B cell (primary cell): ENCODE measurements around the gene RNF44. TPM values are rescaled to one million over a fixed set of nuclear protein-coding genes. Genes with fewer than 3 reads are reported as not detected.

Source experiments
- ATAC-seq: fragments of 200-7000 bp; cut with Tn5 transposase; one replicate; pipeline ENCODE4 v1.10.0; 2021; ENCODE audit warnings: low read depth, mild to moderate bottlenecking, moderate number of reproducible peaks, moderate library complexity
- CTCF ChIA-PET: fragments of 350-600 bp; sonication (Branson Sonifier 250); formaldehyde crosslinking; loops from one replicate; lab custom pipeline; 2021; ENCODE audit warnings: antibody characterized with exemption, inconsistent platforms; lab: Charles Lee
- POLR2A ChIA-PET: fragments of 350-600 bp; sonication (Branson Sonifier 250); formaldehyde crosslinking; loops from one replicate; lab custom pipeline; 2021; ENCODE audit warnings: antibody characterized with exemption; lab: Charles Lee
- DNase-seq: peaks from one replicate; pipeline ENCODE4 v3.0.0; 2013
- H2AFZ ChIP-seq: 2 replicates; pipeline ENCODE4 v1.6.1; 2012; ENCODE audit warnings: mild to moderate bottlenecking, low read depth, low read length; ENCODE audit not compliant: insufficient read depth, poor library complexity, severe bottlenecking
- H3K27ac ChIP-seq, 2 donors: 1 replicate in 1 of 2; 2 replicates in 1 of 2; pipeline ENCODE4 v1.5.1; 2012 to 2013; ENCODE audit warnings: low read length in 2 of 2, mild to moderate bottlenecking in 2 of 2, moderate library complexity in 1 of 2
- H3K27me3 ChIP-seq, 4 experiments: fragments of 200-600 bp in 1 of 4; sonication (generic) in 1 of 4; replicated peaks in 1 of 4; 1 replicate in 2 of 4; 2 replicates in 2 of 4; pipeline versions ENCODE4 v1.6.1 to v1.7.0; 2013 to 2016; ENCODE audit warnings: low read length in 3 of 4, mild to moderate bottlenecking in 2 of 4, mixed read lengths in 1 of 4, moderate library complexity in 1 of 4; ENCODE audit not compliant: insufficient read depth in 4 of 4, control insufficient read depth in 3 of 4; ENCODE audit errors: control extremely low read depth in 1 of 4
- H3K36me3 ChIP-seq, 2 experiments: replicated peaks in 1 of 2; 1 replicate in 1 of 2; 2 replicates in 1 of 2; pipeline versions ENCODE4 v1.6.1 to v1.7.1; 2013; ENCODE audit warnings: low read length in 1 of 2; ENCODE audit not compliant: insufficient read depth in 2 of 2, control insufficient read depth in 1 of 2; ENCODE audit errors: control extremely low read depth in 1 of 2, extremely low read depth in 1 of 2
- H3K4me1 ChIP-seq, 2 donors: fragments of 200-600 bp in 1 of 2; sonication (generic) in 1 of 2; 1 replicate in 1 of 2; 2 replicates in 1 of 2; pipeline versions ENCODE4 v1.5.1 to v1.6.1; 2013 to 2017; ENCODE audit warnings: low read length in 2 of 2; ENCODE audit not compliant: control insufficient read depth in 2 of 2, insufficient read depth in 2 of 2
- H3K4me2 ChIP-seq: replicated peaks from 2 replicates; pipeline ENCODE3; 2012; ENCODE audit warnings: mild to moderate bottlenecking, low read depth, low read length; ENCODE audit not compliant: poor library complexity, severe bottlenecking
- H3K4me3 ChIP-seq, 5 experiments: fragments of 200-600 bp in 1 of 5; sonication (generic) in 1 of 5; 1 replicate in 3 of 5; 2 replicates in 2 of 5; pipeline versions ENCODE4 v1.5.1 to v1.7.0; 2011 to 2016; ENCODE audit warnings: low read length in 4 of 5, mild to moderate bottlenecking in 4 of 5, low read depth in 2 of 5, control low read depth in 1 of 5, moderate library complexity in 1 of 5; ENCODE audit not compliant: insufficient read depth in 1 of 5; ENCODE audit errors: control extremely low read depth in 1 of 5, extremely low read depth in 1 of 5
- H3K79me2 ChIP-seq: fragments of 200-600 bp; sonication (generic); one replicate; pipeline ENCODE4 v1.6.0; 2016; ENCODE audit warnings: low read length; ENCODE audit not compliant: control insufficient read depth, insufficient read depth
- H3K9ac ChIP-seq: fragments of 200-600 bp; sonication (generic); 2 replicates; pipeline ENCODE4 v1.6.1; 2017; ENCODE audit warnings: mild to moderate bottlenecking, low read length, moderate library complexity
- H3K9me3 ChIP-seq, 3 donors: one replicate each; pipeline versions ENCODE4 v1.6.1 to v1.7.1; 2013; ENCODE audit warnings: low read length in 2 of 3; ENCODE audit not compliant: control insufficient read depth in 2 of 3, insufficient read depth in 1 of 3; ENCODE audit errors: control extremely low read depth in 1 of 3
- H4K20me1 ChIP-seq: 2 replicates; pipeline ENCODE4 v1.6.0; 2012; ENCODE audit warnings: mild to moderate bottlenecking, low read length; ENCODE audit not compliant: insufficient read depth, control insufficient read depth, poor library complexity, severe bottlenecking
- H3K27ac Mint-ChIP-seq: one replicate; pipeline ENCODE4 v1.8.0; 2021; ENCODE audit warnings: mixed read lengths
- H3K27me3 Mint-ChIP-seq: one replicate; pipeline ENCODE4 v1.8.0; 2021; ENCODE audit warnings: mixed read lengths
- H3K4me1 Mint-ChIP-seq: one replicate; pipeline ENCODE4 v1.8.0; 2021; ENCODE audit warnings: mixed read lengths
- H3K4me3 Mint-ChIP-seq: one replicate; pipeline ENCODE4 v1.8.0; 2021; ENCODE audit warnings: mixed read lengths
- H3K9me3 Mint-ChIP-seq: one replicate; pipeline ENCODE4 v1.8.0; 2022; ENCODE audit warnings: mixed read lengths; ENCODE audit not compliant: insufficient read depth
- EZH2 ChIP-seq: IDR thresholded peaks from 2 replicates; pipeline ENCODE4 v1.6.1; 2012; ENCODE audit warnings: borderline replicate concordance, low read depth, mild to moderate bottlenecking, moderate library complexity, low read length; ENCODE audit not compliant: insufficient read depth, poor library complexity, severe bottlenecking
- WGBS: methylation state at CpG from one replicate; pipeline ENCODE4 v1.1.5; 2013; ENCODE audit warnings: missing lambda C conversion rate; ENCODE audit not compliant: insufficient coverage; 5-methylcytosine and 5-hydroxymethylcytosine counted together
- intact Hi-C: fragments of 100-400 bp; cut with micrococcal nuclease; formaldehyde crosslinking; loops from one replicate; pipeline ENCODE4 v1.10.0; 2022
- polyA plus RNA-seq: library from polyadenylated mRNA; depleted of rRNA; stranded (reverse); fragments of >200 nt; gene quantifications from 2 replicates; pipeline ENCODE4 v1.2.3, GENCODE V29; 2012
- total RNA-seq, 2 donors: library from RNA; stranded (reverse); fragments of 120-200 nt in 1 of 2; gene quantifications; 1 replicate in 1 of 2; 2 replicates in 1 of 2; pipeline versions ENCODE4 v1.2.3 to v1.2.4, GENCODE V29; 2013 to 2022
- TF ChIP-seq, protein P1 (sequence below): fragments of 200-600 bp; IDR thresholded peaks from one replicate; pipeline ENCODE4 v1.8.0; 2022; ENCODE audit warnings: antibody characterized with exemption, mild to moderate bottlenecking

RNF44 gene
- total and polyA plus RNA-seq, 2 donors (not counting 1 experiment from before 2014, with no cell fraction given): 220 to 262 TPM

DNA sequence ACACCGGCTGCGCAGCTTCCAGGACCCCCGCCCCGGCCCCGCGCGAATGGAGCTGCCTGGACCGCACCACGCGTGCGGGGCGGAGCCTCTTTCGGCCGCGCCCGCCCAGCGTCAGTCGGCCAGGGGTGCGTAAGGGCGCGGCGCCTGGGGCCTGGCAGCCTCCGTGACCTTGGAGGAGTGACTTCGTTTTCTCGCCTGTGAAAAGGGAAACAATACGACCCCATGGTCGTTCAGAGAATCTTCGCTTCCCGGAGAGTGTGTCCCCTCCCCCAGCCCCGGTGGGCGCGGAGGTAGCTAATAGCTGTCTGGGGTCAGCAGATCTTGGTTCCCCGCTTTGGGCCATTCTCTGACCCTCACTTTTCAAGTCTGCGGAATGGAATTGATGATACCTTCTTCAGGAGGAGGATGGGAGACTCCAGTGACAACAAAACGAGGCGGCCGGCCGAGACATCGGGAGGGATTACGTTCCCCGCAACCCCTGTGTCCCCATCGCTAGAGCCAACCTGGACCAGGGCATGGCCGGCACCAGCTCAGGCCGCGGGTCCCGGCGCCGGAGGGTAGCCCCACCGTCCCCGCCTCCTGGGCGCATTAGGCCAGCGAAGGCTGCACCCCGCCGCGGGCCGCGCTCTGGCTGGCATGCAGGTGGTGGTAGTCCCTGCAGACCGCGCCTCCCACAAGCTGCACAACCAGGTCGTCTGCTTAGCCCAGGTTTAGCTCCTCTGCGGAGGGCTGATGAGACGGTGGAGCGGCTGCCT, 6.4 kb upstream of the RNF44 start:
- Mint-ChIP-seq H3K4me1 (peaks cover 47% of the 10 kb centered on the region), H3K27me3 (no peaks in the 10 kb centered on the region), H3K4me3 (peak overlapping the region; percentile 96), H3K9me3 (no peaks in the 10 kb centered on the region), H3K27ac (peak overlapping the region; percentile 98)
- Histone ChIP-seq H4K20me1 (peaks cover 13% of the 10 kb centered on the region), H3K4me2 (peak overlapping the region; percentile 81), H2AFZ (peak overlapping the region; percentile 92), H3K9ac (peak overlapping the region; percentile 72), H3K27me3 (no peaks in the 10 kb centered on the region), H3K79me2 (peaks cover 24% of the 10 kb centered on the region), H3K4me1 (peaks cover 30 to 36% of the 10 kb centered on the region in 2 donors), H3K36me3 (no peaks in the 10 kb centered on the region), H3K9me3 (peaks cover 0 to 8% (median 0%) of the 10 kb centered on the region in 3 donors), H3K4me3 (peak overlapping the region; percentile 64 to 79 (median 73)), H3K27ac (peak overlapping the region; percentile 82 to 88)
- TF ChIP-seq, protein P1, sequence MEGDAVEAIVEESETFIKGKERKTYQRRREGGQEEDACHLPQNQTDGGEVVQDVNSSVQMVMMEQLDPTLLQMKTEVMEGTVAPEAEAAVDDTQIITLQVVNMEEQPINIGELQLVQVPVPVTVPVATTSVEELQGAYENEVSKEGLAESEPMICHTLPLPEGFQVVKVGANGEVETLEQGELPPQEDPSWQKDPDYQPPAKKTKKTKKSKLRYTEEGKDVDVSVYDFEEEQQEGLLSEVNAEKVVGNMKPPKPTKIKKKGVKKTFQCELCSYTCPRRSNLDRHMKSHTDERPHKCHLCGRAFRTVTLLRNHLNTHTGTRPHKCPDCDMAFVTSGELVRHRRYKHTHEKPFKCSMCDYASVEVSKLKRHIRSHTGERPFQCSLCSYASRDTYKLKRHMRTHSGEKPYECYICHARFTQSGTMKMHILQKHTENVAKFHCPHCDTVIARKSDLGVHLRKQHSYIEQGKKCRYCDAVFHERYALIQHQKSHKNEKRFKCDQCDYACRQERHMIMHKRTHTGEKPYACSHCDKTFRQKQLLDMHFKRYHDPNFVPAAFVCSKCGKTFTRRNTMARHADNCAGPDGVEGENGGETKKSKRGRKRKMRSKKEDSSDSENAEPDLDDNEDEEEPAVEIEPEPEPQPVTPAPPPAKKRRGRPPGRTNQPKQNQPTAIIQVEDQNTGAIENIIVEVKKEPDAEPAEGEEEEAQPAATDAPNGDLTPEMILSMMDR: no peak
- no peak for TF ChIP-seq EZH2
- ChIA-PET CTCF (interaction anchor here (0.8 to 2.9 kb wide), 17 partner anchors 9 to 182 kb away, joined by 3 to 28 read pairs (median 7); partner anchors contain the start of genes CLTB, FAF2, HIGD2A and KIAA1191), POLR2A (interaction anchor here (0.6 to 2.8 kb wide), 8 partner anchors 8 to 453 kb away, joined by 3 to 8 read pairs (median 5); partner anchors contain the start of genes FAF2 and TSPAN17)
- DNase-seq: peak; percentile 88
- intact Hi-C loops: loop anchor here (1.0 to 5.0 kb wide), 6 partner anchors 89 to 884 kb away; partner anchors contain the start of genes CLTB, EIF4E1B, GRK6 and HIGD2A
- ATAC-seq: peak; percentile 76
- WGBS: under 1% methylated on average over 63 of the region's 63 CpGs
